Spleen (tissue), 11 donors: ENCODE results near the gene SIPA1L3. TPM values are rescaled to one million over a fixed set of nuclear protein-coding genes. Genes with fewer than 3 reads are reported as not detected.
A peak's percentile ranks its signal among the peaks of the same experiment; 100 is the strongest.
"Not testable (repeated sequence)": the region's sequence is repeated elsewhere in the genome, so short reads cannot be mapped to it uniquely, and the experiment has no call there.

Experiments
- DNase-seq: peaks from one replicate; pipeline ENCODE4 v3.0.0-alpha.2; 2020
- H3K27ac ChIP-seq, 8 donors: fragments of 200-600 bp; sonication (generic) in 7 of 8; 1 replicate in 4 of 8; 2 replicates in 4 of 8; pipeline versions ENCODE4 v1.5.0 to v1.8.0; 2016 to 2021; ENCODE audit warnings: inconsistent platforms in 4 of 8, mild to moderate bottlenecking in 4 of 8, moderate library complexity in 1 of 8
- H3K27me3 ChIP-seq, 7 donors: fragments of 200-600 bp; sonication (generic) in 6 of 7; replicated peaks in 1 of 7; 1 replicate in 4 of 7; 2 replicates in 3 of 7; pipeline versions ENCODE4 v1.5.0 to v1.8.0; 2016 to 2021; ENCODE audit warnings: inconsistent platforms in 3 of 7, mild to moderate bottlenecking in 1 of 7
- H3K36me3 ChIP-seq, 6 donors: fragments of 200-600 bp; sonication (generic) in 5 of 6; 1 replicate in 4 of 6; 2 replicates in 2 of 6; pipeline versions ENCODE4 v1.5.0 to v1.8.0; 2016 to 2021; ENCODE audit warnings: inconsistent platforms in 2 of 6
- H3K4me1 ChIP-seq, 6 donors: fragments of 200-600 bp; sonication (generic) in 5 of 6; 1 replicate in 3 of 6; 2 replicates in 3 of 6; pipeline versions ENCODE4 v1.5.0 to v1.8.0; 2016 to 2021; ENCODE audit warnings: inconsistent platforms in 3 of 6
- H3K4me3 ChIP-seq, 8 donors: fragments of 200-600 bp; sonication (generic) in 7 of 8; 1 replicate in 4 of 8; 2 replicates in 4 of 8; pipeline versions ENCODE4 v1.5.0 to v1.8.0; 2016 to 2021; ENCODE audit warnings: inconsistent platforms in 4 of 8, mild to moderate bottlenecking in 4 of 8, moderate library complexity in 2 of 8
- H3K9me3 ChIP-seq, 8 donors: fragments of 200-600 bp; sonication (generic) in 7 of 8; 1 replicate in 4 of 8; 2 replicates in 4 of 8; pipeline versions ENCODE4 v1.5.0 to v1.8.0; 2016 to 2021; ENCODE audit warnings: inconsistent platforms in 4 of 8
- POLR2A ChIP-seq, 3 donors: fragments of 450-650 bp; IDR thresholded peaks; one replicate each; pipeline ENCODE4 v1.5.1; 2017; ENCODE audit warnings: antibody characterized with exemption in 3 of 3, mild to moderate bottlenecking in 1 of 3
- POLR2AphosphoS5 ChIP-seq, 3 donors: sonication (generic); formaldehyde crosslinking; IDR thresholded peaks; one replicate each; pipeline ENCODE4 v1.5.1; 2017; ENCODE audit warnings: antibody characterized with exemption in 3 of 3
- WGBS, 5 donors: extraction: QIAGEN DNeasy Blood & Tissue Kit in 3 of 5; methylation state at CpG; one replicate each; pipeline versions ENCODE4 v1.1.5 to v1.1.7; 2013 to 2018; 5-methylcytosine and 5-hydroxymethylcytosine counted together
- intact Hi-C: fragments of 100-400 bp; cut with DNase I; formaldehyde crosslinking; loops from one replicate; pipeline ENCODE4 v1.15.0; 2023; ENCODE audit warnings: low total_unique reads
- polyA plus RNA-seq, 3 donors: library from polyadenylated mRNA; stranded (reverse); fragments of 200-250 nt; gene quantifications; one replicate each; pipeline ENCODE4 v1.2.1, GENCODE V29; 2013
- total RNA-seq, 7 donors: library from RNA; depleted of rRNA in 3 of 7; stranded (reverse); fragments of >200 nt in 3 of 7; fragmentation: NEBNext Ultra II Directional in 4 of 7; extraction: Animal tissue kit (Norgen Biotek cat#: 25700) in 4 of 7; gene quantifications; one replicate each; pipeline versions ENCODE4 v1.1.0 to v1.2.1, GENCODE V29; 2016 to 2021
- TF ChIP-seq, protein P1 (sequence below), 11 experiments: fragments of 200-600 bp in 7 of 11; fragments of 450-650 bp in 4 of 11; sonication (generic) in 4 of 11; IDR thresholded peaks in 8 of 11; conservative IDR thresholded peaks in 3 of 11; 1 replicate in 7 of 11; 2 replicates in 4 of 11; pipeline versions ENCODE4 v1.4.0 to v1.8.0; 2016 to 2021; ENCODE audit warnings: antibody characterized with exemption in 11 of 11, inconsistent platforms in 4 of 11, mild to moderate bottlenecking in 1 of 11
- donor health status: healthy with polysubstance abuse.
- donor health status: DM: no; HTN: no; CAD: no; lungs with moderate emphysema.
- donor health status: DM: no; HTN: no; CAD: no.
- donor health status: Bipolar disorder and iron deficiency.
- donor health status: healthy.
- donor health status: DM: no; HTN: no; CAD: no.
- donor health status: DM: yes; HTN: yes; CAD: no.

Gene SIPA1L3
- total and polyA plus RNA-seq, 10 donors, result 5.4 to 62.6 (median 40.3) TPM

DNA sequence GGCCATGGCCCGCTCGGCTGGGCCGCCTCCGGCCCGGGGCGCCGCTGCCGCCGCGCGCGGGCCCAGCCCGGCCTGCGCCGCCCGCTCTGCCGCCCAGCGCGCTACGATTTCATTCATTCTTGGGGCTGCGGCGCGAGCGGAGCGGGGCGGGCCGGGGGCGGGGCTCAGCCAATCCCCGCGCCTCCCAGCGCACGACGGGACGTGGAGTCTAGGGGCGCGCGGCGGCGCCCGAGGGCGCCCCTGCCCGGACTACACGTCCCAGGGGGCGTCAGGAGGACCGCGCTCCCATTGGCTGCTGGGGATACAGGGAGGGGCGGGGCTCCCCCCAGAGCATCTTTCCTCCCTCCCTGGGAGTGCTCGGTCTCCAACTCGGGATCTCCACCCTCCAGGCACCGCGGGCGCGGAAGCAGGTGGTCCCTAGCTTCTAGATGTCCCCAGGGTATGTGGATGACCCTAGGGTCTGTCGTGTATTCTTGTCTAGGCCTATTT lies 322.6 kb downstream of the SIPA1L3 start:
- 0 to 2% (median 1%) methylated on average over 6 to 54 of the region's 54 CpGs for WGBS, 5 donors
- H3K27ac ChIP-seq, result no peak overlapping the region
- no peaks in the 10 kb centered on the region for H3K9me3 ChIP-seq
- no peaks in the 10 kb centered on the region for H3K36me3 ChIP-seq
- peak; percentile 81 for DNase-seq
- TF ChIP-seq POLR2A (IDR thresholded peaks at IDR 0.05), result no peak
- peak in 2 of 3 donors; percentile 8 to 15 for TF ChIP-seq POLR2AphosphoS5 (IDR thresholded peaks at IDR 0.05)
- H3K4me3 ChIP-seq, result peak overlapping the region in 1 of 8 donors; percentile 54
- H3K27me3 ChIP-seq, result peaks cover 11 to 94% (median 67%) of the 10 kb centered on the region in 7 donors
- intact Hi-C loops, result loop anchor here (10.0 kb wide), 1 partner anchor 325 kb away; the partner anchor contains the start of genes SIPA1L3 and WDR87
- peaks cover 7 to 29% (median 19%) of the 10 kb centered on the region in 6 donors for H3K4me1 ChIP-seq

DNA sequence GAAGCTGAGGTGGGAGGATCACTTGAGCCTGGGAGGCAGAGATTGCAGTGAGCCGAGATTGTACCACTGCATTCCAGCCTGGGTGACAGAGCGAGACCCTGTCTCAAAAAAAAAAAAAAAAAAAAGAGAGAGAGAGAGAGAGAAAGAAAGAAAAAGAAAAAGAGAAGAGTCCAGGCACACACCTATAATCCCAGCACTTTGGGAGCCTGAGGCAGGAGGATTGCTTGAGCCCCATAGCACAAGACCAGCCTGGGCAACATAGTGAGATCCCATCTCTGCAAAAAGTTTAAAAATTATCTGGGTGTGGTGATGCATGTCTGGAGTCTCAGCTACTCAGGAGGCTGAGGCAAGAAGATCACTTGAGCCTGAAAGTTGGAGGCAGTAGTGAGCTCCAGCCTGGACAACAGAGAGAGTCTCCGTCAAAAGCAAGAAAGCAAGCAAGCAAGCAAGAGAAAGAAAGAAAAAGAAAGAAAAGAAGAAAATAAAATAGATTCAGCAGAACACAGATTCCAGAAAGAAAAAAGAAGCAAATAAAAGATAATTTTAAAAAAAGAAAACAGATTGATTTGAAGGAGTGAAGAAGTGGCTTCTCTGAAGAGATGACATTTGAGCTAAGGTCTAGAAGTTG lies 323.6 kb downstream of the SIPA1L3 start:
- H3K4me3 ChIP-seq, intact Hi-C loops, DNase-seq, H3K9me3 ChIP-seq, H3K27ac ChIP-seq, H3K36me3 ChIP-seq: not testable (repeated sequence)
- Histone ChIP-seq H3K4me1 (peaks cover 7 to 28% (median 19%) of the 10 kb centered on the region in 6 donors), H3K27me3 (peaks cover 11 to 84% (median 58%) of the 10 kb centered on the region in 7 donors)
- WGBS, 5 donors, result 49 to 84% (median 76%) methylated on average over 3 of the region's 3 CpGs

DNA sequence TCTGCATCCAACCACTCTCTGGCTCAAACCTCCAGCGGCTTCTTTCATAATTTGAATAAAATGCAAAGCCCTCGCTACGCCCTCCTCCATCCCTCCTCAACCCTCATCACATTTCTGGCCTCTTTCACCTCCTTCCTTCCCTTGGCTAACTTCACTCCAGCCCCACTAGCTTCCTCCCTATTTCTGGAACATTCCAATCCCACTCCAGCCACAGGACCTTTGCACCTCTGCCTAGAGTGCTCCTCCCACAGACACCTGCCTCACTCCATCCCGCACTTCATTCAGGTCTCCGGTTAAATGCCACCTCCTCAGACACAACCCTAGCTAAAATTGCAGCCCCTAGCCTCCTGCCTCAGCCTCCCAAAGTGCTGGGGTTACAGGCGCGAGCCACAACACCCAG lies 324.9 kb downstream of the SIPA1L3 start:
- H3K36me3 ChIP-seq, result no peaks in the 10 kb centered on the region
- H3K27ac ChIP-seq, result no peak overlapping the region
- no peaks in the 10 kb centered on the region for H3K9me3 ChIP-seq
- H3K4me1 ChIP-seq, result peaks cover 7 to 28% (median 19%) of the 10 kb centered on the region in 6 donors
- TF ChIP-seq POLR2AphosphoS5 (IDR thresholded peaks at IDR 0.05), result no peak
- TF ChIP-seq POLR2A (IDR thresholded peaks at IDR 0.05), result no peak
- TF ChIP-seq, protein P1, sequence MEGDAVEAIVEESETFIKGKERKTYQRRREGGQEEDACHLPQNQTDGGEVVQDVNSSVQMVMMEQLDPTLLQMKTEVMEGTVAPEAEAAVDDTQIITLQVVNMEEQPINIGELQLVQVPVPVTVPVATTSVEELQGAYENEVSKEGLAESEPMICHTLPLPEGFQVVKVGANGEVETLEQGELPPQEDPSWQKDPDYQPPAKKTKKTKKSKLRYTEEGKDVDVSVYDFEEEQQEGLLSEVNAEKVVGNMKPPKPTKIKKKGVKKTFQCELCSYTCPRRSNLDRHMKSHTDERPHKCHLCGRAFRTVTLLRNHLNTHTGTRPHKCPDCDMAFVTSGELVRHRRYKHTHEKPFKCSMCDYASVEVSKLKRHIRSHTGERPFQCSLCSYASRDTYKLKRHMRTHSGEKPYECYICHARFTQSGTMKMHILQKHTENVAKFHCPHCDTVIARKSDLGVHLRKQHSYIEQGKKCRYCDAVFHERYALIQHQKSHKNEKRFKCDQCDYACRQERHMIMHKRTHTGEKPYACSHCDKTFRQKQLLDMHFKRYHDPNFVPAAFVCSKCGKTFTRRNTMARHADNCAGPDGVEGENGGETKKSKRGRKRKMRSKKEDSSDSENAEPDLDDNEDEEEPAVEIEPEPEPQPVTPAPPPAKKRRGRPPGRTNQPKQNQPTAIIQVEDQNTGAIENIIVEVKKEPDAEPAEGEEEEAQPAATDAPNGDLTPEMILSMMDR (IDR thresholded peaks at IDR 0.05 in 8 of 11, conservative IDR thresholded peaks at IDR 0.05 in 3 of 11), result no peak
- no peak for DNase-seq
- peaks cover 11 to 71% (median 46%) of the 10 kb centered on the region in 7 donors for H3K27me3 ChIP-seq
- H3K4me3 ChIP-seq, result no peak overlapping the region
- intact Hi-C loops, result no loop called here
- 86 to 92% (median 90%) methylated on average over 7 of the region's 7 CpGs for WGBS, 5 donors

DNA sequence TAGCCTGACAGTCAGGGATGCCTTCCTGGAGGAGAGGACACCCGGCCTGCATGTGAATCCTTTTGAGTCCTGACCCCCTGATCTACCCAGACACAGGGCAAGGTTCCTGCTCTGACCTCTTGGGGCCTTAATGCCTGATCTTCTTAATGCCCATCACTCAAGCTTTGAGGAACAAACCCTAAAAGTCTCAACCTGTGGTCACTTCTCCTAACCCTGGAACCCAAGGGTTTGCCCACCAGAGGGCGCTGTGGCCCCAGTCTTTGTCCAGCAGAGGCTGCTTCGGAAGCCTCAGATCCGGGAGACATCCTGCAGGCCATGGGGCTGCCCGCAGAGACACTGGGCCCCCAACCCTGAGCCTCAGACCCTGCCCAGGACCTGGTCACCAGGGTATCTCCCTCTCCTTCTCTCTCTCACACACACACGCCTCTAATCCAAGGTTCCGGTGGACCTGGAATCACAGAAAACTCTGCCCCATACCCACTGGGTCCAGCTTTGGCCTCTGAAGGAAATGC lies 326.8 kb downstream of the SIPA1L3 start:
- Histone ChIP-seq H3K4me1 (peaks cover 5 to 15% (median 9%) of the 10 kb centered on the region in 6 donors), H3K4me3 (no peak overlapping the region), H3K27me3 (peaks cover 3 to 52% (median 27%) of the 10 kb centered on the region in 7 donors), H3K36me3 (no peaks in the 10 kb centered on the region), H3K9me3 (no peaks in the 10 kb centered on the region), H3K27ac (no peak overlapping the region)
- peak; percentile 95 for DNase-seq
- intact Hi-C loops, result no loop called here
- 23 to 28% (median 27%) methylated on average over 6 to 7 of the region's 7 CpGs for WGBS, 5 donors
- TF ChIP-seq POLR2AphosphoS5 (IDR thresholded peaks at IDR 0.05), result peak in 2 of 3 donors; percentile 15 to 21
- TF ChIP-seq, protein P1 (IDR thresholded peaks at IDR 0.05 in 8 of 11, conservative IDR thresholded peaks at IDR 0.05 in 3 of 11), result peak; percentile 58 to 92 (median 83)
- no peak for TF ChIP-seq POLR2A (IDR thresholded peaks at IDR 0.05)

DNA sequence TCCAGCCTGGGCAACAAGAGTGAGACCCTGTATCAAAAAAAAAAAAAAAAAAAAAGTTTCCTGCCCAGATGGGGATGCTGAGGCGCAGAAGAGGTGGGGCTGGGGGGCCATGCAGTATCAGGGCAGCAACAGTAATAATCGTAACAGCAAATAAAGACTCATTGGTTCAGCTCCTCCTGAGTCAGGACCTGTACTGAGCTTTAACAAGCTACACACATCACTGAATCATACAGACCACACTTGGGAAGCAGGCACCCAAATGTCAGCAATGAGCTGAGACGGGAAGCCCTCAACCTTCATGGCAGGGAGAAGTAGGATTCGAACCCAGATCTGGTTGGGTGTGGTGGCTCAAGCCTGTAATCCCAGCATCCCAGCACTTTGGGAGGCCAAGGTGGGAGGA lies 327.6 kb downstream of the SIPA1L3 start:
- intact Hi-C loops, result no loop called here
- no peak for DNase-seq

More for the DNA sequence above, 327.6 kb downstream of the SIPA1L3 start:
- no peaks in the 10 kb centered on the region for H3K36me3 ChIP-seq
- TF ChIP-seq POLR2A (IDR thresholded peaks at IDR 0.05) (no peak), POLR2AphosphoS5 (IDR thresholded peaks at IDR 0.05) (no peak)
- TF ChIP-seq, protein P1 (IDR thresholded peaks at IDR 0.05 in 8 of 11, conservative IDR thresholded peaks at IDR 0.05 in 3 of 11), result no peak
- H3K27me3 ChIP-seq, result peaks cover 0 to 44% (median 20%) of the 10 kb centered on the region in 7 donors
- no peaks in the 10 kb centered on the region for H3K9me3 ChIP-seq
- WGBS, 5 donors, result 81 to 96% (median 92%) methylated on average over 4 of the region's 4 CpGs
- H3K27ac ChIP-seq, result no peak overlapping the region
- H3K4me3 ChIP-seq, result no peak overlapping the region
- peaks cover 0 to 6% (median 4%) of the 10 kb centered on the region in 6 donors for H3K4me1 ChIP-seq
